B cell (primary cell): ENCODE measurements around the gene LCE1A. TPM values are rescaled to one million over a fixed set of nuclear protein-coding genes. Genes with fewer than 3 reads are reported as not detected.

ENCODE experiments used
- ATAC-seq: fragments of 200-7000 bp; cut with Tn5 transposase; one replicate; pipeline ENCODE4 v1.10.0; 2021; ENCODE audit warnings: low read depth, mild to moderate bottlenecking, moderate number of reproducible peaks, moderate library complexity
- CTCF ChIA-PET: fragments of 350-600 bp; sonication (Branson Sonifier 250); formaldehyde crosslinking; loops from one replicate; lab custom pipeline; 2021; ENCODE audit warnings: antibody characterized with exemption, inconsistent platforms; lab: Charles Lee
- POLR2A ChIA-PET: fragments of 350-600 bp; sonication (Branson Sonifier 250); formaldehyde crosslinking; loops from one replicate; lab custom pipeline; 2021; ENCODE audit warnings: antibody characterized with exemption; lab: Charles Lee
- DNase-seq: peaks from one replicate; pipeline ENCODE4 v3.0.0; 2013
- H2AFZ ChIP-seq: 2 replicates; pipeline ENCODE4 v1.6.1; 2012; ENCODE audit warnings: mild to moderate bottlenecking, low read depth, low read length; ENCODE audit not compliant: insufficient read depth, poor library complexity, severe bottlenecking
- H3K27ac ChIP-seq, 2 donors: 1 replicate in 1 of 2; 2 replicates in 1 of 2; pipeline ENCODE4 v1.5.1; 2012 to 2013; ENCODE audit warnings: low read length in 2 of 2, mild to moderate bottlenecking in 2 of 2, moderate library complexity in 1 of 2
- H3K27me3 ChIP-seq, 4 experiments: fragments of 200-600 bp in 1 of 4; sonication (generic) in 1 of 4; replicated peaks in 1 of 4; 1 replicate in 2 of 4; 2 replicates in 2 of 4; pipeline versions ENCODE4 v1.6.1 to v1.7.0; 2013 to 2016; ENCODE audit warnings: low read length in 3 of 4, mild to moderate bottlenecking in 2 of 4, mixed read lengths in 1 of 4, moderate library complexity in 1 of 4; ENCODE audit not compliant: insufficient read depth in 4 of 4, control insufficient read depth in 3 of 4; ENCODE audit errors: control extremely low read depth in 1 of 4
- H3K36me3 ChIP-seq, 2 experiments: replicated peaks in 1 of 2; 1 replicate in 1 of 2; 2 replicates in 1 of 2; pipeline versions ENCODE4 v1.6.1 to v1.7.1; 2013; ENCODE audit warnings: low read length in 1 of 2; ENCODE audit not compliant: insufficient read depth in 2 of 2, control insufficient read depth in 1 of 2; ENCODE audit errors: control extremely low read depth in 1 of 2, extremely low read depth in 1 of 2
- H3K4me1 ChIP-seq, 2 donors: fragments of 200-600 bp in 1 of 2; sonication (generic) in 1 of 2; 1 replicate in 1 of 2; 2 replicates in 1 of 2; pipeline versions ENCODE4 v1.5.1 to v1.6.1; 2013 to 2017; ENCODE audit warnings: low read length in 2 of 2; ENCODE audit not compliant: control insufficient read depth in 2 of 2, insufficient read depth in 2 of 2
- H3K4me2 ChIP-seq: replicated peaks from 2 replicates; pipeline ENCODE3; 2012; ENCODE audit warnings: mild to moderate bottlenecking, low read depth, low read length; ENCODE audit not compliant: poor library complexity, severe bottlenecking
- H3K4me3 ChIP-seq, 5 experiments: fragments of 200-600 bp in 1 of 5; sonication (generic) in 1 of 5; 1 replicate in 3 of 5; 2 replicates in 2 of 5; pipeline versions ENCODE4 v1.5.1 to v1.7.0; 2011 to 2016; ENCODE audit warnings: low read length in 4 of 5, mild to moderate bottlenecking in 4 of 5, low read depth in 2 of 5, control low read depth in 1 of 5, moderate library complexity in 1 of 5; ENCODE audit not compliant: insufficient read depth in 1 of 5; ENCODE audit errors: control extremely low read depth in 1 of 5, extremely low read depth in 1 of 5
- H3K79me2 ChIP-seq: fragments of 200-600 bp; sonication (generic); one replicate; pipeline ENCODE4 v1.6.0; 2016; ENCODE audit warnings: low read length; ENCODE audit not compliant: control insufficient read depth, insufficient read depth
- H3K9ac ChIP-seq: fragments of 200-600 bp; sonication (generic); 2 replicates; pipeline ENCODE4 v1.6.1; 2017; ENCODE audit warnings: mild to moderate bottlenecking, low read length, moderate library complexity
- H3K9me3 ChIP-seq, 3 donors: one replicate each; pipeline versions ENCODE4 v1.6.1 to v1.7.1; 2013; ENCODE audit warnings: low read length in 2 of 3; ENCODE audit not compliant: control insufficient read depth in 2 of 3, insufficient read depth in 1 of 3; ENCODE audit errors: control extremely low read depth in 1 of 3
- H4K20me1 ChIP-seq: 2 replicates; pipeline ENCODE4 v1.6.0; 2012; ENCODE audit warnings: mild to moderate bottlenecking, low read length; ENCODE audit not compliant: insufficient read depth, control insufficient read depth, poor library complexity, severe bottlenecking
- H3K27ac Mint-ChIP-seq: one replicate; pipeline ENCODE4 v1.8.0; 2021; ENCODE audit warnings: mixed read lengths
- H3K27me3 Mint-ChIP-seq: one replicate; pipeline ENCODE4 v1.8.0; 2021; ENCODE audit warnings: mixed read lengths
- H3K4me1 Mint-ChIP-seq: one replicate; pipeline ENCODE4 v1.8.0; 2021; ENCODE audit warnings: mixed read lengths
- H3K4me3 Mint-ChIP-seq: one replicate; pipeline ENCODE4 v1.8.0; 2021; ENCODE audit warnings: mixed read lengths
- H3K9me3 Mint-ChIP-seq: one replicate; pipeline ENCODE4 v1.8.0; 2022; ENCODE audit warnings: mixed read lengths; ENCODE audit not compliant: insufficient read depth
- CTCF ChIP-seq: fragments of 200-600 bp; IDR thresholded peaks from one replicate; pipeline ENCODE4 v1.8.0; 2022; ENCODE audit warnings: antibody characterized with exemption, mild to moderate bottlenecking
- EZH2 ChIP-seq: IDR thresholded peaks from 2 replicates; pipeline ENCODE4 v1.6.1; 2012; ENCODE audit warnings: borderline replicate concordance, low read depth, mild to moderate bottlenecking, moderate library complexity, low read length; ENCODE audit not compliant: insufficient read depth, poor library complexity, severe bottlenecking
- WGBS: methylation state at CpG from one replicate; pipeline ENCODE4 v1.1.5; 2013; ENCODE audit warnings: missing lambda C conversion rate; ENCODE audit not compliant: insufficient coverage; 5-methylcytosine and 5-hydroxymethylcytosine counted together
- intact Hi-C: fragments of 100-400 bp; cut with micrococcal nuclease; formaldehyde crosslinking; loops from one replicate; pipeline ENCODE4 v1.10.0; 2022
- polyA plus RNA-seq: library from polyadenylated mRNA; depleted of rRNA; stranded (reverse); fragments of >200 nt; gene quantifications from 2 replicates; pipeline ENCODE4 v1.2.3, GENCODE V29; 2012
- total RNA-seq, 2 donors: library from RNA; stranded (reverse); fragments of 120-200 nt in 1 of 2; gene quantifications; 1 replicate in 1 of 2; 2 replicates in 1 of 2; pipeline versions ENCODE4 v1.2.3 to v1.2.4, GENCODE V29; 2013 to 2022

LCE1A gene
- total and polyA plus RNA-seq, 2 donors (not counting 1 experiment from before 2014, with no cell fraction given): not detected

DNA sequence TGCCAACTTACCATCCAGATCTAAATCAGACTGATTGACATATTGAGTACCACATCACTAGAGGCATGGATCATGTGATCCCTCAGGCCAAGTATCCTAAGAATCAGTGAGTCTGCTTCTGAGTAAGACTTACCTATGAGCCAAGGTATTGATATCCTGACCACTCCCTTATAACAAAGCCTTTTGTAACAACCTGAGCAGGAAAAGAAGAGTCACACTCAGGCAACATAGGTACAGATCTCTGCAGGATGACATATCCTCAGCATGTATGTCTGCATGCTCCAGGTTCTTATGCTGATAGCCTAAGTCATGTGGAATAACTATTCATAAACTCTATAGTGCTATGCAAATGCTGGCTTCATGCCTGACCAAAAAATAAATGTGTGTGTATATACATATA, 2.3 kb upstream of the LCE1A start:
- Histone ChIP-seq H3K4me1 (peaks cover 4% of the 10 kb centered on the region in 2 donors), H3K4me2 (no peak overlapping the region), H3K27me3 (peaks cover 0 to 12% (median 5%) of the 10 kb centered on the region in 4 experiments), H3K9ac (no peak overlapping the region), H3K4me3 (no peak overlapping the region), H3K9me3 (no peaks in the 10 kb centered on the region), H3K27ac (no peak overlapping the region), H3K36me3 (no peaks in the 10 kb centered on the region), H4K20me1 (no peaks in the 10 kb centered on the region), H3K79me2 (no peaks in the 10 kb centered on the region), H2AFZ (no peak overlapping the region)
- DNase-seq (no peak), ATAC-seq (no peak)
- intact Hi-C loops: no loop called here
- peaks cover 6% of the 10 kb centered on the region for H3K4me1 Mint-ChIP-seq
- H3K27ac Mint-ChIP-seq: no peak overlapping the region
- ChIA-PET CTCF (no interaction called here), POLR2A (no interaction called here)
- no peaks in the 10 kb centered on the region for H3K9me3 Mint-ChIP-seq
- no peak overlapping the region for H3K4me3 Mint-ChIP-seq
- peaks cover 35% of the 10 kb centered on the region for H3K27me3 Mint-ChIP-seq
- TF ChIP-seq CTCF (no peak), EZH2 (no peak)

DNA sequence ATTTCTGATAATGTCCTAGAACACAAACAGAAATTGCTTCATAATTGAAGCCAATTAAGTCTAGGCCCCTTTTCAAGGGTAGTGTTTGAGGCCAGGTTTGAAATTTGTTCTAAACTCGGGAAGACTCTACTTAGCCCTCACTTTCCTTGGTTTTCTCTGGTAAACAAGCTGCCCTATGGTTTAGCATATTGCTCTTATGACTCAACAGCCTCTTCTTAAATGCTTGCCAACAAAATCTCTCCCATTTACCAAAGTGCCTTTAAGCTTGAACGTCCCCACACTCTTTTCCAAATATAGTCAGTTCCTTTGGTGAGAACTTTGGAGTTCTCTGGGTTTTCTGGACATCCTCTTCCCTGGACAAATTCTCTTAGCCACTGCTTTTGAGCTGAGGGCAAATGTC, 9.6 kb downstream of the LCE1A start:
- no peak overlapping the region for H3K4me3 Mint-ChIP-seq
- DNase-seq (no peak), ATAC-seq (no peak)
- intact Hi-C loops: no loop called here
- Histone ChIP-seq H3K4me1 (no peaks in the 10 kb centered on the region), H3K79me2 (no peaks in the 10 kb centered on the region), H3K4me3 (no peak overlapping the region), H3K9me3 (no peaks in the 10 kb centered on the region), H3K4me2 (no peak overlapping the region), H3K36me3 (no peaks in the 10 kb centered on the region), H2AFZ (no peak overlapping the region), H4K20me1 (no peaks in the 10 kb centered on the region), H3K9ac (no peak overlapping the region), H3K27me3 (no peaks in the 10 kb centered on the region), H3K27ac (no peak overlapping the region)
- CTCF ChIA-PET: no interaction called here
- POLR2A ChIA-PET: no interaction called here
- H3K9me3 Mint-ChIP-seq: no peaks in the 10 kb centered on the region
- H3K4me1 Mint-ChIP-seq: no peaks in the 10 kb centered on the region
- no CpG with 5 or more reads among the region's 2 CpGs for WGBS
- TF ChIP-seq CTCF (no peak), EZH2 (no peak)
- peaks cover 14% of the 10 kb centered on the region for H3K27me3 Mint-ChIP-seq
- no peak overlapping the region for H3K27ac Mint-ChIP-seq
